Hematopoietic multipotent progenitor cell (in vitro differentiated cells): Measurements from ENCODE around the gene SLCO4C1. TPM values are rescaled to one million over a fixed set of nuclear protein-coding genes. Genes with fewer than 3 reads are reported as not detected.

Experiments used
- DNase-seq, 3 donors: peaks; one replicate each; pipeline ENCODE4 v3.0.0-alpha.2; 2011 to 2015; ENCODE audit warnings: low read depth in 2 of 3, low spot score in 2 of 3
- total RNA-seq: library from RNA; depleted of rRNA; stranded (reverse); fragments of >200 nt; gene quantifications from one replicate; pipeline ENCODE4 v1.2.3, GENCODE V29; 2012

SLCO4C1 gene
- total RNA-seq, 1 donor = under 0.01 TPM

DNA sequence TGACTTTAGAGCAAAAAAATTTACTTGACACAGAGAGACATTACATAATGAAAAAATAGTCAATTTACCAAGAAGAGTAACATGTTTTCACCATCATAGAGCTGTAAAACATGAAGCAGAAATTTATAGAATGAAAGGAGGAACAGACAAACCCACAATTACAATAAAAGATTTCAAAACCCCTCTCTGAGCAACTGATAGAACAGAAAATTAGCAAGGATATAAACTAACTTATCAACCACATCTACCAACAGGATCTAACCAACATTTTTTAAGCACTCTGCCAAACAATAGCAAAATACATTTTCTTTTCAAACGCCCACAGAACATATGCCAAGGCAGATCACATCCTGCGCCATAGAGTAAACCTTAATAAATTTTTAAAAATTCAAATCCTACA is 17.9 kb downstream of the SLCO4C1 start:
- peak in 1 of 3 donors; percentile 12 for DNase-seq

GRCh38 chr5:102277144-102277543 is 18.9 kb downstream of the SLCO4C1 start:
- DNase-seq = no peak

GRCh38 chr5:102271759-102272158 is 24.3 kb downstream of the SLCO4C1 start:
- DNase-seq = no peak

DNA sequence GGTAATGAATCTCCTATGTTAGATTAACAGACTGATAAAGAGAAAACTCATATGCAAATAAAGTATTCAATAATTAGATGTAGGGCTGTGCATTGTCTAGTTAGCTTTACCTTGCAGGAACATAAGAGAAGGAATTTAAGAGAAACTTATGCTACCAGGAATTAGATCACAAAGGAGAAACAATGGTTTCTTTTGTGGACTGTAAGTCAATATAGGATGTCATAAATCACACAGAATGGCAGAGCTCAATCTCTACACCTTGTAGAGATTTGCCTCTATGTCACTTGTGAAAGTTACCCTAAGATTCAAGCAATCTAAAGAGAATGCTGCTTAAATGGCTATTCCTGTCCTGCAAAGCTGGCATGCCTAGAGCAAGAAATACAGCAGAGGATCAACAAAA is 26.0 kb downstream of the SLCO4C1 start:
- DNase-seq = no peak

DNA sequence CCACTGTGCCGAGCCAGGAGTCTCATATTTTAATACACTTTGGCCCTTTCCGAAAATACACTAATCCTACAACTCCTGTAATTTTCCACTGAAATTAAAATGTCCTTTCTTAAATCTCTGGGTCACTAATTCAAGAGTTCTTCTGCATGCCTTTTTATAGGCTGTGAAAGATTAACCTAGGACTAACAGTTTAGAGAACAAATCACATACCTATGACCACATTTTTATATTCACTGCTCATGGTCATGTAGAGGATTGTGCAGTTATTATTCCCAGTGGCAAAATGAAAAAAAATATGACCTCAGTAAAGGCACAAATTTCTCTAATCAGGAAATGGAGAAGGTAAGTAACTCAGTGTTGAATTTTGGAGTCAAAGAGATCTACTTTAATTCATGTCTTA is 33.4 kb downstream of the SLCO4C1 start:
- DNase-seq = no peak

DNA sequence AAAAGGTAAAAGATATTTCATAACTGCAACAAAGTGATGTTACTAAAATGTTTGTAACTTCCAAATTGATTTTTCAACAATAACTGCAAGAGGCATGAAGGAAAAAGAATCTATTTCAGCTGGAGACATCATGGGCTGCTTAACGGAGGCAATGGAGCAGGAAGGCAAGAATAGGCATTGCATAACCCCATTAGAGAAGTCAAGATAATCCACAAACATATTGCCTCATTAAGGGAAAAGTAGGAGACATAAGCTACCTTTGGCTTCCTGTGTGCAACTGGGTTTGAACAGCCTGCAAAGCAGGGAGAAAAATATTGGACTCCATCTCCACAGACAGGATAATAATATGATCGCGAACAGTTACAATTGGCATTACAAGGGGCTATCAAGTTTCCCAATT is 46.7 kb downstream of the SLCO4C1 start:
- no peak for DNase-seq

DNA sequence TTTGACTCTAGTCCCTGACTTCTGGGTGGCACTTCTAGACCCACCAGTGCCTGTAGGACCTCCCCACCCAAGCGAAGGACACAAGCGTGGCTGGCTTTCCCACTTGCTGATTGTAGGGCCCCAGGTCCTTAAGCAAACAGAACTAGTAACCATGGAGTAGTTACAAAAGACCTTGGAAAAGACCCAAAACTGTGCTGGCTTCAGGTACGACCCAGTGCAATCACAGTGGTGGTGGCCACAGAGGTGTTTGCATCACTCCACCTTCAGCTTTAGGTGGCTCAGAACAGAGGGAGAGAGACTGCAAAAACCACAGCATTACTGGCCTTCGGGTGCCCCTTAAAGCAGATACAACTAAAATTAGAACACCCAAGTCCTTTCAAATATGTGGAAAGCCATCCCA is 52.9 kb downstream of the SLCO4C1 start:
- DNase-seq = no peak

GRCh38 chr5:102241809-102242421 is 54.2 kb downstream of the SLCO4C1 start:
- DNase-seq = no peak

DNA sequence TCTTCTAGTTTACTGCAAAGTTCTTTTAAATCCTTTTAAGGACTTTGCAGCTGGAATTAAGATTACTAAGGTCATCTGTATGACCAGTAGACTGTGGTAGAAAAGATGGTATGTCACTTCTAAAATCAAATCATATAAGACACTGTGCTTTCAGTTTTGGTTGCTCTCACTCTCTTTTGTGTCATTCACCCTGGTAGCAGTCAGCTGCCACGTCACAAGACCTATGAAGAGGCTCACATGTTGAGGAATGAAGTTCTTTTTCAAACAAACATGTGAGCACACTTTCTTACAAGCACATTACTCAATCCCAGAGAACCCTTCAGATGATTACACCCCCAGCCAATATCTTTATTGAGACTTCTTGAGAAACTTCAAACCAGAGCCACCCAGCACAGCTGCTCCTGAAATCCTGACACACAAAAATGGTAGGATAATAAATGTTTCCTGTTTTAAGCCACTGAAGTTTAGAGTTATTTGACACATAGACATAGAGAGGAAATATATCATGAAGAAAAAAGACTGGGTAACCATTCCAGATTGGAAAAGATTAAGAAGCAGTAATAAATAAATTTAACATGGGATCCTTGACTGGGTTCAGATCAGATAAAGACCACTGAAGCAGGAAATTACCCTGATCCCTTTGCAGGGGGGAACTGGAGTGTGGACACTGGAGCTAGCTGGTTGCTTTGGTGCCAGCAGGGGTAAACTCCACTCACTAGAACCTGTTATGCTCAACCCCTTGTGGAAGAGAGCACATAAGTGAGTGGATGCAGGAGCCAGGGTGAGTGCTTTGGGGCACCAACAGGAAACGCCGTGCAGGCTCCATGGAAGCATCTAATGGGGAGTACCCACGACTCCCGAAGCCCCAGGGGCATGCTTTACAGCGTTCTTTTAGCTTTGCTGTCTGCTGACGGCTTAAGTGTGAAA is 64.1 kb downstream of the SLCO4C1 start:
- no peak for DNase-seq

GRCh38 chr5:102229685-102230084 is 66.4 kb downstream of the SLCO4C1 start:
- peak in 1 of 3 donors; percentile 2 for DNase-seq

DNA sequence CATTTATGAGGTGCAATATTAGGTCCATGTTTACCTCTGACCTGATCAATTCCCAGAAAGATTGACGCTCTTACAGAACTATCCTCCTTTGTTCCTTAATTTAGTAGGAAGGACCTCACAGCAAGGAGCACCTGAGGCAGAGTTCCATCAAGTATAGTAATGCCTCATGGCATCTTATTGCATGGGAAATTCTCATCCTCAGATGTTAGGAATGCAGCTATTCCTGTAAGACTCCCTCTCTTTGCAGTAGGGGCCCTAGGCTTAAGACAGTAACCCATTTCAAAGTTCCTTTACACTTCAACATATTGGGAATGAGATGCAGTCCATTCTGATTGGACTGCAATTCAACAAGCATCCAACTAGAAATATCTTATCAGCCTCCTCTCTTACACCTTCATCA is 69.8 kb downstream of the SLCO4C1 start:
- DNase-seq = no peak

DNA sequence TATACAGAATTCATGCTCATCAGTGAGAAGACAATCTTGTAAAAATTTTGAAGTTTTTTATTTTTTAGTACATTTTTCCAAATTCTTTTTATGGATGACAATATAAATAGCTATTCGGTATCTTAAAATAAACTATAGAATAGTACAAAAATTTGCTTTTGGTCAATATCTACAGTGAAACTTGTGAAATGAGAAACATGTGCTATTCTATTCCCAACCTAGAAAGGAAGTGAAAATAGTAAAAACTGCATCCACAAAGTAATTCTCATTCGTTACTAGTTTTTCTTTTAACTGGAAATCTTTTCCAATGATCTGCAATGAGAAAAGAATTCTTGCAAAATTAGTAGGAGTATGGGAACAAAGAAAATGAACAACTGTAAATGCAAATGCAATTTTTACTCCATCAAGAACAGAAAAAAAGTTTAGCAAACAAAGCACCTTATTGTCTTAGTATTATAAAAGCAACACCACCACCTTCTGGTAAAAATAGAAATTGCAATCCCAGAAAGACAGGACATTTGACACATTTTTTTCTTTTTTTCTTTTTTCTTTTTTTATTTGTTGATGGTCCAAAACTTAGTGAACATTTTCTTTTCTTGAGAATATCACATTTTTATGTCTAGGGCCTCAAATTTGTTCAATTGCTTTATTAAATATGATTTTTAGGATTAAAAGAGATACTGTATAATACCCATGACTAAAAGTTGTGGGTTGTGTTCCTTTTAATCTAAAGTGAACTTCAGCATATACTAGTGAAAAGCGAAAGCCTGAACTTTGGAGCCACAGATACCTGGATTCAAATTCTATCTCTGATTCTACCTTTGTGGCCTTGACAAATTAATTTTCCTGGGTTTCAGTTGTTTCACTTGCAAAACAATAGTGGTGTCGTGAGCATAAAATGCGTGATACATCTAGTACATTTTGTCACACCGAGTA is 72.3 kb downstream of the SLCO4C1 start:
- peak; percentile 1 to 77 (median 36) for DNase-seq

- no peak for DNase-seq
Measured at GRCh38 chr5:102222772-102223171, 73.3 kb downstream of the SLCO4C1 start.

DNA sequence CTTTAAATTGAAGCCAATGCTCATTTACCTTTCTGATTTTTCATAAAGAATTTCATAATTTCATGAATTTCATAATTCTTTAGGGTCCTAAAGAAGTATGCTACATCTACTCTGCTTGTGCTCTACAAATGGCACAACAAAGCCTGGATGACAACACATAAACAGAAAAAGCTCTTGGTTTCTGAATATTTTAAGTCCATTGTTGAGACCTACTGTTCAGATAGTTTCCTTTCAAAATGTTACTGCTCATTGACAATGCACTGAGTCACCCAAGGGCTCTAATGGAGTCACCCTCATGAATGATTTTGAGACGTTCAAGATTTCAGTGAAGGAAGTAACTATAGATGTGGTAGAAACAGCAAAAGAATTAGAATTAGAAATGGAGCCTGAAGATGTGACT is 74.1 kb downstream of the SLCO4C1 start:
- no peak for DNase-seq

DNA sequence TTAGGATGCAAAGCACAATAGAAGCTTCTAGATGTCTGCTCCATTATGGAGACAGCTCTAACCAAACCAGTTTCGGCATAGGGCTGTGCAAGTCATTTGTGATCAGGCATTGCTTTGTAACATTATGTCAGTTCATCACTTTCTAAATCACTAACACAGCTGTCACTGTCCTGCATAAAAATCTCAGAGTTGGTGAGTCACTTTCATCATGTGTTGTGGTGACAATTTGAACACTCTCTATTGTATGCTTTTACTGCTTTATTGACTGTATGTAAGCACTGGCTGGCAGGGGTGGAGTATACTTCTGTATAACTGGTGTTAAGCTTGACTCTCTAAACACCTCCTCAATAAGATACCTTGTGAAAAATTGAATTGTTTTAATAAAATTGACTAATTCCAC is 77.9 kb downstream of the SLCO4C1 start:
- no peak for DNase-seq

- no peak for DNase-seq
Measured at GRCh38 chr5:102216678-102217077, 79.4 kb downstream of the SLCO4C1 start.

DNA sequence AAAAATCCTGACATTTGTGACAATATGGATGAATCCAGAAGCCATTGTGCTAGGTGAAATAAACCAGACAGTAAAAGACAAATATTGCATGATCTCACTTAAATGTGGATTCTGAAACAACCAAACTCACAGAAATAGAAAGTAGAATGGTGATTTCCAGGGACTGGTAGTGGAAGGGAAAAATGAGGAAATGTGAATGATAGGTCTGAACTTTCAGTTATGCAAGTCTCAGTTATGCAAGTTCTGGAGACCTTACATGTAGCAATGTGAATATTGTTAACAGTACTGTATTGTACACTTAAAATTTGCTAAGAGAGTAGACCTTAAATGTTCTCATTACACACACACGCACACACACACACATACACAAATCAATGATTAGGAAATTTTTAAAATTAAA is 84.9 kb downstream of the SLCO4C1 start:
- no peak for DNase-seq

GRCh38 chr5:102200861-102201260 is 95.2 kb downstream of the SLCO4C1 start:
- DNase-seq = no peak

- no peak for DNase-seq
Measured at GRCh38 chr5:102196481-102196880, 99.6 kb downstream of the SLCO4C1 start.
